Activated T-helper 1 cell treated with anti-CD3 and anti-CD28 coated beads, Interleukin-12 subunit alpha, Interleukin-12 subunit beta, Interleukin-2, Interleukin-4 antibody, amounts not matched to agents 30 ng/mL and 10 ng/mL and 1 ng/mL, durations not matched to agents 14 hours and 24 hours and 36 hours (primary cell): ENCODE results near the gene SMIM9. TPM values are rescaled to one million over a fixed set of nuclear protein-coding genes. Genes with fewer than 3 reads are reported as not detected.

Source experiments
- DNase-seq: peaks from one replicate; pipeline ENCODE4 v3.0.0; 2021; ENCODE audit warnings: low spot score
- H3K27ac Mint-ChIP-seq: one replicate; pipeline ENCODE4 v1.8.0; 2021; ENCODE audit warnings: mild to moderate bottlenecking, mixed read lengths
- H3K27me3 Mint-ChIP-seq: one replicate; pipeline ENCODE4 v1.8.0; 2022; ENCODE audit warnings: mild to moderate bottlenecking, moderate library complexity, mixed read lengths; ENCODE audit not compliant: insufficient read depth
- H3K36me3 Mint-ChIP-seq: one replicate; pipeline ENCODE4 v1.8.0; 2021; ENCODE audit warnings: low read depth, mixed read lengths
- H3K4me1 Mint-ChIP-seq: one replicate; pipeline ENCODE4 v1.8.0; 2021; ENCODE audit warnings: low read depth, mixed read lengths
- H3K4me3 Mint-ChIP-seq: one replicate; pipeline ENCODE4 v1.8.0; 2021; ENCODE audit warnings: mild to moderate bottlenecking, moderate library complexity, mixed read lengths
- H3K9me3 Mint-ChIP-seq: one replicate; pipeline ENCODE4 v1.8.0; 2021; ENCODE audit warnings: mixed read lengths
- intact Hi-C: fragments of 100-400 bp; cut with micrococcal nuclease; formaldehyde crosslinking; loops from one replicate; pipeline ENCODE4 v1.15.1; 2024
- total RNA-seq: library from RNA; stranded (reverse); gene quantifications from 2 replicates; pipeline ENCODE4 v1.2.3, GENCODE V29; 2022

SMIM9 gene
- total RNA-seq, 1 donor from 2014 or later, result not detected

- peaks cover 33% of the 10 kb centered on the region for H3K4me1 Mint-ChIP-seq
- H3K36me3 Mint-ChIP-seq, result no peaks in the 10 kb centered on the region
- intact Hi-C loops, result no loop called here
- no peak for DNase-seq
- H3K9me3 Mint-ChIP-seq, result no peaks in the 10 kb centered on the region
- H3K27me3 Mint-ChIP-seq, result peaks cover 2% of the 10 kb centered on the region
- no peak overlapping the region for H3K27ac Mint-ChIP-seq
- H3K4me3 Mint-ChIP-seq, result no peak overlapping the region
These were observed 27.5 kb downstream of the SMIM9 start for GRCh38 chrX:154806837-154807501.

- no peaks in the 10 kb centered on the region for H3K27me3 Mint-ChIP-seq
- H3K36me3 Mint-ChIP-seq, result no peaks in the 10 kb centered on the region
- DNase-seq, result no peak
- H3K9me3 Mint-ChIP-seq, result no peaks in the 10 kb centered on the region
- peak overlapping the region; percentile 63 for H3K27ac Mint-ChIP-seq
- H3K4me1 Mint-ChIP-seq, result peaks cover 40% of the 10 kb centered on the region
- peak overlapping the region; percentile 82 for H3K4me3 Mint-ChIP-seq
- intact Hi-C loops, result no loop called here
These were observed 28.8 kb downstream of the SMIM9 start for GRCh38 chrX:154805696-154806091.

- peak within 1 kb of the TSS; percentile 82 for H3K4me3 Mint-ChIP-seq
- intact Hi-C loops, result loop anchor here (5.0 kb wide), 2 partner anchors 88 to 222 kb away; partner anchors contain the start of gene FUNDC2
- H3K36me3 Mint-ChIP-seq, result no peaks in the 10 kb centered on the region
- H3K27me3 Mint-ChIP-seq, result no peaks in the 10 kb centered on the region
- H3K27ac Mint-ChIP-seq, result peak within 1 kb of the TSS; percentile 63
- peaks cover 45% of the 10 kb centered on the region for H3K4me1 Mint-ChIP-seq
- DNase-seq, result peak; percentile 73
- H3K9me3 Mint-ChIP-seq, result no peaks in the 10 kb centered on the region
These were observed 29.3 kb downstream of the SMIM9 start, which contains the start of gene MPP1 for GRCh38 chrX:154804957-154805695. Gene MPP1 (minus strand): TSS chrX:154805485. CDS start chrX:154805373, 112 bp downstream.

GRCh38 chrX:154804261-154804956, 30.1 kb downstream of the SMIM9 start:
- H3K9me3 Mint-ChIP-seq, result no peaks in the 10 kb centered on the region
- H3K36me3 Mint-ChIP-seq, result no peaks in the 10 kb centered on the region
- intact Hi-C loops, result loop anchor here (5.0 kb wide), 2 partner anchors 87 to 223 kb away; partner anchors contain the start of gene FUNDC2
- H3K27ac Mint-ChIP-seq, result peak overlapping the region; percentile 49
- peaks cover 52% of the 10 kb centered on the region for H3K4me1 Mint-ChIP-seq
- no peaks in the 10 kb centered on the region for H3K27me3 Mint-ChIP-seq
- peak overlapping the region; percentile 82 for H3K4me3 Mint-ChIP-seq
- no peak for DNase-seq

GRCh38 chrX:154802947-154803346, 31.5 kb downstream of the SMIM9 start:
- Mint-ChIP-seq H3K36me3 (peaks cover 3% of the 10 kb centered on the region), H3K4me3 (peak overlapping the region; percentile 33)

GRCh38 chrX:154800478-154801210, 33.8 kb downstream of the SMIM9 start:
- peaks cover 78% of the 10 kb centered on the region for H3K4me1 Mint-ChIP-seq
- peak overlapping the region; percentile 75 for H3K4me3 Mint-ChIP-seq
- peaks cover 6% of the 10 kb centered on the region for H3K36me3 Mint-ChIP-seq
- DNase-seq, result no peak
- peak overlapping the region; percentile 98 for H3K27ac Mint-ChIP-seq
- no peaks in the 10 kb centered on the region for H3K27me3 Mint-ChIP-seq
- no peaks in the 10 kb centered on the region for H3K9me3 Mint-ChIP-seq
- intact Hi-C loops, result loop anchor here (5.0 kb wide), 2 partner anchors 83 to 227 kb away; partner anchors contain the start of gene FUNDC2

More at GRCh38 chrX:154802947-154803346, 31.5 kb downstream of the SMIM9 start:
- no peaks in the 10 kb centered on the region for H3K9me3 Mint-ChIP-seq
- peaks cover 64% of the 10 kb centered on the region for H3K4me1 Mint-ChIP-seq
- peak overlapping the region; percentile 79 for H3K27ac Mint-ChIP-seq
- H3K27me3 Mint-ChIP-seq, result no peaks in the 10 kb centered on the region
- no peak for DNase-seq
- intact Hi-C loops, result loop anchor here (1.0 to 5.0 kb wide), 3 partner anchors 27 to 224 kb away; partner anchors contain the start of gene FUNDC2

GRCh38 chrX:154799556-154800348, 34.7 kb downstream of the SMIM9 start:
- peaks cover 81% of the 10 kb centered on the region for H3K4me1 Mint-ChIP-seq
- peak overlapping the region; percentile 98 for H3K27ac Mint-ChIP-seq
- H3K27me3 Mint-ChIP-seq, result no peaks in the 10 kb centered on the region
- no peak for DNase-seq
- no peaks in the 10 kb centered on the region for H3K9me3 Mint-ChIP-seq
- H3K4me3 Mint-ChIP-seq, result peak overlapping the region; percentile 59
- peaks cover 6% of the 10 kb centered on the region for H3K36me3 Mint-ChIP-seq
- intact Hi-C loops, result loop anchor here (2.0 to 5.0 kb wide), 3 partner anchors 37 to 228 kb away; partner anchors contain the start of genes DKC1 and FUNDC2

- H3K4me1 Mint-ChIP-seq, result peaks cover 54% of the 10 kb centered on the region
- intact Hi-C loops, result no loop called here
- H3K4me3 Mint-ChIP-seq, result no peak overlapping the region
- H3K27ac Mint-ChIP-seq, result no peak overlapping the region
- H3K9me3 Mint-ChIP-seq, result no peaks in the 10 kb centered on the region
- no peaks in the 10 kb centered on the region for H3K27me3 Mint-ChIP-seq
- H3K36me3 Mint-ChIP-seq, result peaks cover 6% of the 10 kb centered on the region
- DNase-seq, result no peak
These were observed 37.5 kb downstream of the SMIM9 start for GRCh38 chrX:154797006-154797405.

GRCh38 chrX:154795016-154795415, 39.4 kb downstream of the SMIM9 start:
- intact Hi-C loops, result no loop called here
- DNase-seq, result no peak
- Mint-ChIP-seq H3K4me3 (no peak overlapping the region), H3K9me3 (no peaks in the 10 kb centered on the region), H3K36me3 (peaks cover 15% of the 10 kb centered on the region), H3K27me3 (no peaks in the 10 kb centered on the region), H3K27ac (peak overlapping the region; percentile 12), H3K4me1 (peaks cover 41% of the 10 kb centered on the region)

- H3K9me3 Mint-ChIP-seq, result no peaks in the 10 kb centered on the region
- DNase-seq, result no peak
- peaks cover 26% of the 10 kb centered on the region for H3K4me1 Mint-ChIP-seq
- H3K4me3 Mint-ChIP-seq, result no peak overlapping the region
- H3K27ac Mint-ChIP-seq, result no peak overlapping the region
- intact Hi-C loops, result no loop called here
- H3K36me3 Mint-ChIP-seq, result peaks cover 20% of the 10 kb centered on the region
- no peaks in the 10 kb centered on the region for H3K27me3 Mint-ChIP-seq
These were observed 41.2 kb downstream of the SMIM9 start for GRCh38 chrX:154793084-154793795.

- intact Hi-C loops, result no loop called here
- H3K27me3 Mint-ChIP-seq, result no peaks in the 10 kb centered on the region
- peaks cover 22% of the 10 kb centered on the region for H3K36me3 Mint-ChIP-seq
- H3K27ac Mint-ChIP-seq, result no peak overlapping the region
- no peak for DNase-seq
- no peak overlapping the region for H3K4me3 Mint-ChIP-seq
- H3K9me3 Mint-ChIP-seq, result no peaks in the 10 kb centered on the region
- peaks cover 13% of the 10 kb centered on the region for H3K4me1 Mint-ChIP-seq
These were observed 42.5 kb downstream of the SMIM9 start for GRCh38 chrX:154791939-154792338.
